Activated gamma-delta T cell treated with anti-CD3 and anti-CD28 coated beads, Interleukin-2, amount 50 U/mL, for 16 hours (primary cell): Measurements from ENCODE around the gene FOLR3.
"Not testable (repeated sequence)": the region's sequence is repeated elsewhere in the genome, so short reads cannot be mapped to it uniquely, and the experiment has no call there.

Experiments used
- DNase-seq: peaks from one replicate; pipeline ENCODE4 v3.0.0-alpha.2; 2020; ENCODE audit warnings: low read depth

FOLR3 gene

GRCh38 chr11:72123117-72123653, 12.3 kb upstream of the FOLR3 start:
- DNase-seq, result no peak

- no peak for DNase-seq
Observed at GRCh38 chr11:72124046-72124445, 11.5 kb upstream of the FOLR3 start.

- no peak for DNase-seq
Observed at GRCh38 chr11:72125956-72126355, 9.6 kb upstream of the FOLR3 start.

GRCh38 chr11:72127923-72128322, 7.6 kb upstream of the FOLR3 start:
- DNase-seq, result no peak

- no peak for DNase-seq
Observed at GRCh38 chr11:72129381-72129780, 6.1 kb upstream of the FOLR3 start.

GRCh38 chr11:72132646-72133045, 2.9 kb upstream of the FOLR3 start:
- DNase-seq, result no peak

GRCh38 chr11:72135891-72136683, 562 bp downstream of the FOLR3 start:
- DNase-seq, result no peak

GRCh38 chr11:72136684-72137262, 1.2 kb downstream of the FOLR3 start:
- no peak for DNase-seq

GRCh38 chr11:72138821-72139390, 3.4 kb downstream of the FOLR3 start:
- no peak for DNase-seq

- no peak for DNase-seq
Observed at GRCh38 chr11:72139500-72139899, 4.0 kb downstream of the FOLR3 start.

- DNase-seq, result no peak
Observed at GRCh38 chr11:72140661-72141060, 5.1 kb downstream of the FOLR3 start.

- no peak for DNase-seq
Observed at GRCh38 chr11:72141066-72141465, 5.5 kb downstream of the FOLR3 start.

GRCh38 chr11:72142086-72142485, 6.6 kb downstream of the FOLR3 start:
- DNase-seq, result not testable (repeated sequence)

- DNase-seq, result not testable (repeated sequence)
Observed at GRCh38 chr11:72142543-72142942, 7.0 kb downstream of the FOLR3 start.

GRCh38 chr11:72144807-72145565, 9.5 kb downstream of the FOLR3 start:
- no peak for DNase-seq

- DNase-seq, result no peak
Observed at GRCh38 chr11:72146625-72147024, 11.1 kb downstream of the FOLR3 start.

- no peak for DNase-seq
Observed at GRCh38 chr11:72150882-72151281, 15.4 kb downstream of the FOLR3 start.

GRCh38 chr11:72153874-72154273, 18.3 kb downstream of the FOLR3 start:
- DNase-seq, result not testable (repeated sequence)

GRCh38 chr11:72154816-72155215, 19.3 kb downstream of the FOLR3 start:
- DNase-seq, result no peak

GRCh38 chr11:72155751-72156150, 20.2 kb downstream of the FOLR3 start:
- DNase-seq, result no peak

- DNase-seq, result no peak
Observed at GRCh38 chr11:72157131-72157530, 21.6 kb downstream of the FOLR3 start.

- no peak for DNase-seq
Observed at GRCh38 chr11:72160319-72160718, 24.8 kb downstream of the FOLR3 start.
